Stimulated activated CD8-positive, alpha-beta memory T cell treated with anti-CD3 and anti-CD28 coated beads, Interleukin-12 subunit alpha, Interleukin-12 subunit beta, amount 100 ng/mL, for 1 hour (primary cell): ENCODE results near the gene EML2.
A peak's percentile ranks its signal among the peaks of the same experiment; 100 is the strongest.

ENCODE experiments used
- DNase-seq: peaks from one replicate; pipeline ENCODE4 v3.0.0-alpha.2; 2020; ENCODE audit warnings: low read depth

The EML2 gene

DNA sequence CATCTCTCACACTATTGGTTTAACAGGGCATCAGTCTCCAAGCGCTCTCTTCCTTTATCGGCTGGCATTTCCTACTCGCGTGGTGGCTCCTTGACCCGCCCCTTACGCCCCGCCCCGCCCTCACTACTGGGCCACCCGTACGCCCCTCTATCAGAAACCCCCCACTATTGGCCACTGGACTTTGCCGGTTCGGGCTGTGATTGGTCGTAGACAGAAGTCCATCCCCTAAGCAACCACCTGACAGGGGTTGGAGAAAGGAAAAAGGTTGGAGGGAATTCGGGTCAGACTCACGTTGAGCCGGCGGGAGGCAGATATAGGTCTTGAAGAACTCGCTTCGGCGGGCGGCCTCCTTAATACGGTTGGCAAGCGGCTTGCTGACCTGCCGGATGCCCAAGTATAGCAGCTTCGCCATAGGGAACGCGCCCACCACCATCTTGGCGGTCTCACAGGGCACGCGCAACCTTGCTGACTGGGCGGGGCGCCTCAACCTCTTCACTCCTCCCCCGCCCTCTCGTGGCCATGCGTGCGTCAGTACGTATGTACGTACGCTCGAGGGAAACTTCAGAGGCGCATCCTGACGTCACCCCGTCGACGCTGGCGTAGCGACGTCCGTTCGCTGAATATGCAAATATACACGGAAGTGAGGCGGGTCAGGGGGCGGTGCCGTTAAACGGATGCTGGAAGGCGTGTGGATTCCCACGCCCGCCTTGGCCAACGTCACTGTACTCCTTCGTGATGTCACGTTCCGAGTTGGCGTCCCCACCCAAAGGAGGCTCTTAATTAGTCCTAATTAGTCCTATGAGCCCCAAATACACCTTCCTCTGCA lies 54.7 kb downstream of the EML2 start, which contains the start of gene OPA3:
TSS of gene OPA3 (minus strand) at position 471 of the 826 bp plus-strand sequence. CDS start at position 433, 38 bp downstream.
- peak; percentile 99 for DNase-seq

DNA sequence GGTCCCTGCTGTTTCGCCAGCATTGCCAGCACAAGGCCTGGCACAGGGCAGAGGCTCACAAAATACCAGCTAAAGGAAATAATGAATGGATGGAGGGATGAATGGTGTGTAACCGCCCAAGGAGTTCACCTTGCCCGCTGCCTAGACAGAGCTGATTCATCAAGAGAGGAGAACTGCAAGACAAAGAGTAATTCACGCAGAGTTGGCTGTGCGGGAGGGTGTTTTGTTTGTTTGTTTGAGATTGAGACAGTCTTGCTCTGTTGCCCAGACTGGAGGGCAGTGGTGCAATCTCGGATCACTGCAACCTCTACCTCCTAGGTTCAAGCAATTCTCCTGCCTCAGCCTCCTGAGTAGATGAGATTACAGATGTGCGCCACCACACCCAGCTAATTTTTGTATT lies 57.6 kb downstream of the EML2 start:
- no peak for DNase-seq

DNA sequence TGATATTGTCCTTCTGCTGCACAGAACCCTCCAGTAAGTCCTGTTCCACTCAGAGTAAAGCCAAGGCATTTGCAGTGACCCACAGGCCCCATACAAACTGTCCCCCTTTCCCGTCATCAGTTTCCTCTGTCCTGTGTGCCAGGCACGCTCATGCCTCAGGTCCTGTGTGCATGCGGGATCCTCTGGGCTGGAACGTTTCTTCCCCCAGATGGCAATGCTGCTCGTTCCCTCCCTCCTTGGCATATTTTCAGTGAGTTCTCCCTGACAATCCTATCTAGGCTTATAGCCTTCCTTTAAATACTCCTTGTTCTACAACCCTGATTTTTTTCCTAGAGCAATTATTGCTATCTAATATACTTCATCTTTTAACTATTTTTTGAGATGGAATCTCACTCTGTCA lies 60.3 kb downstream of the EML2 start:
- no peak for DNase-seq

DNA sequence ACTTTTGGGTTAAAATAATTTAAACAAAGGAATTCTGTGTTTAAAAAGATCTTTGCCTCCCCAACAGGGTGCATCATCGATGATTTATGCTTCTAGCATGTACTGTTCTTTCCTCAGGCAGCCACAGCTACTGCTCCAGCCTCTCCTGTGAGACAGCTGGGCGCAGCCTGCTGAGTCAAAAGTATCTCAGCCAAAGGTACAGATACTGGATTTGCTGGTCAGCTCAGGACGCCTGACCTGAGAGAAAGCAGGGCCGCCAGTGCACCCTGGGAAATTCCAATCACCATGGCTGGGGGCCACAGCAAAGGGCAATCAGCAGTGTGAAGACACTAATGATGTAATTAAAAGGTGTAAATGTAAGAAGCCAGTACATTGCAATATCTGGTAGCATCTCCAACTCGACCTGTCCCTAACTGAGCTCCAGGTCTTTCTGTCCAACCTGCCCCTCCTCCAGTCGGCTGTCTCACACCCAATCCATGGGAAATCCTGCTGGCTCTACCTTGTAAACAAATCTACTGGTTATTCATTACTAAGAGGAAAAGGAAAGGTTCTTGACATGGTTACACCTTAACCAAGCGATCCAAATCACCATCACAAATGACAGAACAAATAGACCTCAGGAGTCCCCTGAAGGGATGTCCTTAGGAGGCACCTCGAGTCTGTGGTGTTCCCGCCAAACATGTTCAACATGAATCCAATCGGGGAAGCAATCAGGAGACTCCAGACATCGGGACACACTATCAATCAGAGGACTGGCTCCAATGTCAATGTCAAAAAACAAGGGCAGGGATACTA lies 61.9 kb downstream of the EML2 start:
- no peak for DNase-seq

DNA sequence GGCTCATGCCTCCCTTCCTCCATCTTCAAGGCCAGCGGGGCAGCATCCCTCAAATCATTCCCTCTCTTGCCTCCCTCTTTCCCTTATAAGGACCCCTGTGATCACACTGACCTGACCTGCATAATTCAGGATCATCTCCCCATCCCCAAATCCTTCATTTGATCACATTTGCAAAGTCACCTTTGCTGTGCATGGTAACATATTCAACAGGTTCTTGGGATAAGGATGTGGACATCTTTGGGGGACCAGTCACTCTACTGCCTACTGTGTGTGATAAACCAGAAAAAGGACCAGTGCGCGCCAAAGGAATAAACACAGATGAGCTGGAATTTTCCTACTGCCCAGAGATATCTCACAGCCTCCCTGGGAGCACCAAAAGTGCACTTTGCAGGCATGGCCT lies 62.5 kb downstream of the EML2 start:
- no peak for DNase-seq

DNA sequence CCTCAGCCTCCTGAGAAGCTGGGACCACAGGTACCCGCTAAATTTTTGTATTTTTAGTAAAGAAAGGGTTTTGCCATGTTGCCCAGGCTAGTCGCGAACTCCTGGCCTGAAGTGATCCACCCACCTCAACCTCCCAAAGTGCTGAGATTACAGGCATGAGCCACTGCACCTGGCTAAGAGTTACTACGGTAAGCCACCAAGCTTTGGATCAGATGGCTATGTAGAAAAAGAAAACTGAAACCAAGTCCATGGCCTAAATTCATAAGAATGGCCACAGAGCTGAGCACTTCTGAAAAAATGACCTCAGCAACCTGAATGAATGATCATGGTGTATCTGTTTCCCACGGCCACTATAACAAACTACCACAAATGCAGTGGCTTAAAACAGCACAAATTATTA lies 64.0 kb downstream of the EML2 start:
- no peak for DNase-seq

DNA sequence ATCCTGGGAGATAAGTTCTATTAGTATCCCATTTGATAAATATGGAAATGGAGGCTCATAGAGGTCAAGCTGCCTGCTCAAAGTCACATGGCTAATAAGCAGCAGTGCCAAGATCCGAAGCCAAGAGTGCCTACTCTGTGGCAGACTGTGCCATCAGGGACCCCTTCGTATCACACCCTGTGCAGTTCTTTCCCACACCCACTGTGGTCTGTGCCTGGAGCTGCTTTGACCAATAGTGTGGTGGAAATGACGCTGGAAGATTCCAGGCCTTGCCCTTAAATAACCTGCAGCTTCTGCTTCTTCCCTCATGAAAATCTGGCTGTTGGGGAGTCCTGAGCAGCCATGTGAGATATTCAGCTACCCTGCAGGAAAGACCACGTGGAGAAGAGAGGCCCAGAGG lies 64.7 kb downstream of the EML2 start:
- no peak for DNase-seq

DNA sequence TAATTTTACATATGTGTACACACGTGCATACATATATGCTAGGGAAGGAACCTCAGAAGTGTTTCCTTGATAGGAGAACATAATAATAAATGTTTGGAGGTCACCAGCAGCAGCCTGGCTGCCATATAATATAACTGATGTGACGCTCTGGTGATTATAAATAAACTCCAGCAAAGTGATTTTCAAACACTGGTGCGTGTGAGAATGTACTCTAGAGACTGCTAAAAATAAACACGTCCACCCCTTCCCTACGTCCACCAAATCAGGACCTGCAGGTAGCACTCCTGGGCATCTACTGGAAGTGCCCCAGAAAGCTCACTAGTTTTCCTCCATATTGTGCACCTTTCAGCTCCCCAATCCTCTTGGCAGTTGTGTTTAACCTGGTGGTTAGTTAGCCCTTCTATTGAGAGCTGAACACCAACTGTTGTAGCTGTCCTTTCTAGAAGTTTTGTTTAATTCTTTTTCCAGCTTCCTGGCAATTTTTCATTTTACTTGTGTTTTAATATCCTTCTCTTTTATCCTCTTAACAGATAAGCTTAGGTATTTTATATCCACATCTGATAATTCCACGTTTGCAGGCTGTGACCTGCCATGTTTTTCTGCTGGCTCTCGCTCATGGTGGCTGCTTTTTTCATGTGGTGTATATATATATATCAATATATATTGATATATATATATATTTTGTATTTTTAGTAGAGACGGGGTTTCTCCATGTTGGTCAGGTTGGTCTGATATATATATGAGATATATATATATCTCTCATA lies 67.6 kb downstream of the EML2 start:
- DNase-seq = no peak

DNA sequence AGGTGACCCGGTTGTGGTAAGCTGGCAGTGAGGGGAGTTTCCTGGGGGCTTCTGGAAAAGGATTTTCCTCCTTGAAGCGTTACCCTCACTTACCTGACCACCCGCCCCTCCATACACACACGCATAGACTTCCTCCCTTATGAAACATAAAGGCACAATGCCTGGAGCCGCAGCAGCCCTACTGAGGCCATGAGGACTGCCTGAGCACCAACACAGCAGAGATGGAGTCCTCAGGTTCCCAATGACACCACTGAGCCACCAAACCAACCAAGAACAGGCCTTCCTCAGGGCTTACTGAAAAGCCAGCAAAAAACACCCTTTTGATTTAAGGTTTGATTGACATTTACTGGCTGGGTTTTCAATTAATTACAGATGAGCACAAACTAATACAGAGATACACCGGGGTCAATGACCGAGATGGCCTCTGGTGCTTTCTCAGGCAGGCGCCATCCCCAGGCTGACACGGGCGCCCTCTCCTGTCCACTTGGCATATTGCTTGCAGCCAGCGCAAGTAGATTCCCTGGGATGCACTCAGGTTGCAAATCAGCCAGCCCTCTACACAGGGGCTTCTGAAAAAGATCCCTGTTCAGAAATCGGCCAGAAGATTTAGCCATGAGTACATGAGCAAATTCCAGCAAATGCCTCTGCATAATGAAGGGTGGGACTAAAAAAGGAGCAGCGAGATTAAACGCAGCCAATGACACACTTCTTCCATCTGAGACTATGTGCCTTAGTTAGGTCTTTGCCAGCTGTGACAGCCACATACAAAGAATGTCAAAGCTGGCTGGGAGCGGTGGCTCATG lies 69.4 kb downstream of the EML2 start:
- DNase-seq = peak; percentile 15

DNA sequence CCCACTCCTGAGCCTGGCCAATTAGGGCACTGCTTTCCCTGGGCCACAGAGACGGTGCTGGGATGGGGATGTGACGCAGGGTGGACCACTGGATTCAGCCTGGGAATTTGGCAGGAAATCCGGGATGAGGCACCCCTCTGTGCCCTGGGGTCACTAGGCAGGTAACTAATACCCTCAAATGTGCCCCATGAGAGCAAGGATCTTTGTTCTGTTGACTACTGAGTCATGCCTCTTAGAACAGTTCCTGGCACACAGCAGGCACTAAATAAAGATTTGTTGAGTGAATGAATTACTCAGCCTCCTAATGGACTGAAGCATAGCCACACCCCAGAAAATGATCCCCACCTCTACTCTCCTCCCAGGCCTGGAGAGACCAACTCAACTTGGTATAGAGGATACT lies 70.5 kb downstream of the EML2 start:
- no peak for DNase-seq

DNA sequence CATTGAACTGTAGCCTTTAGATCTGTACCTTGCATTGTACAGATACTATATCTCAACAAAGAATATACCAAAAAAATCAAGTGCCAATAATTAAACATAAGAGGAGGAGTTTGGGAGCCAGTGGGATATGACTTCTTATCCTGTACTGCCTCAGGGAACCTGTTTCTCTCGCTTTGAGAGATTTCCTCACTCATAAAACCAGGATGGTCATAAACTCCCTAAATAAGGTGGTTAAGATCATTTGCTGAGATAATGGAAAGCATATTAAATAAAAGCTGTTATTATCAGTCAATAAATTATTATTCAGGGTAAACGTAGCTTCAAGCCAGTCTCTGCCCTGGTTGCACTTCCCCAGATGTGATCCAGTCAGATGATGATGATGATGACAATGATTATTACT lies 71.6 kb downstream of the EML2 start:
- DNase-seq = no peak

DNA sequence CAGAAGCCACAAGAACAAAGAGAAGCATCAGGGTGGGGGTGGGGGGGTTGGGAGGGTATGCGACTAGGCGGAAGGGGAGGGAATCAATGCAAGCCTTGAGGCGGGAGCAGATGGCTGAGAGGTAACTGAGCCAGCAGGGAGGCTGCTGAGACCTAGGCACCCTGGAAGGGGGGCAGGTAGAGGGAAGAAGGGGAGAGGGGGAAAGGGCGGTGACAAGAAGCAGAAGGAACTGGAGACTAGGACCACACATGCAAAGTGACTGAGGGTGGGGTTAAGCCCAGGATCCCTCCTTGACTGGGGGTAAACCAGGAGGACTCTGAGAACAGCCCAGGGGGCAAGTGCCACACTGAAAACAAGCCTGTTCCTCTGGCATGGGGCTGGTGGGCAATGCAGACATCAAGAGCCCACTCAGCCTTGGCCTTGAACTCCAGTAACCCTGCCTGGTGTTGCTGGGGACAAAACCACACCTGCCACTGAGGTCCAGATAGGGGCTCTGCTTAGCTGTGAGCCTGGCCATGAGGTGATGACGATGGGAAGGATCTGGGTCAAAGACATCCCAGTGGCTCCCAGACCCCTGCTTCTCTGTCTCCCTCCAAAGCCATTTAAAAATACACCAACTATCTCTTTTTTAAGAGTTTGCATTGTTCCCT lies 74.9 kb downstream of the EML2 start:
- DNase-seq = no peak

DNA sequence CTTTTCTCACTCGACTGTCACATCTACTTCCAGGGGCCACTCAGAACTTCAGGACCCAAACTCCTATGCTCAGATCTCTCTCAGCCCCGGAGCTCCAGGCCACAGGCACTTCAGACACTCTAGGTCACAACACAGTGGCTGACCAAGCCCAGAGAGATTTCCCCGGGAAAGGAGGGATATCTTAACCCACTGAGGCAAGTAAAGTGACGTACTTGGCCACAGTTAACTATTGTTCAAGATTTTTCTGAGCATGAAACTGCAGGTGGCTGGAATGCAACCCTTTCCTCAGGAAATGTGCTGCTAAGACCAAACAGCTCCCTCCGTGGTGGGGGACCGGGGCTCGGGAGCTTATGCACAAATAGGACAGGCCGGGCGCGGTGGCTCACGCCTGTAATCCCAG lies 78.5 kb downstream of the EML2 start:
- no peak for DNase-seq

DNA sequence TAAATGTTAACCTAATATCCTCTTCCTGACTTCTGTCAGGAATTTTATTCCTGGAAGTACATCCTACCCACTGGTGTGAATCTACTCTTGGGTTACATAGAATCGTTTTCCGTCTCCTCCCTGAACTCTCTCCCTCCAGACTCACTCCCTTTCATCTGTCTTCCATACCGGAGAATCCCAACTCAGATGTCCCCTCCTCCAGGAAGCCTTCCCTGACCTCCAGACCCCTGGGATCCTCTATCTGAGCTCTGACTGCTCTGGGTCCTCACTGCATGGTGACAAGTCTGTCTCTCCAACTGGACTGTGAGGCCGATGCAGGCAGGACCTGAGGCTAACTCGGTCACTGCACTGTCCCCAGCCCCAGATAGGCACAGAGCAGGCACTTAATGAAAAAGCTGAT lies 79.2 kb downstream of the EML2 start:
- DNase-seq = no peak
